H1 (cell line): ENCODE data around the gene FAM171A1. TPM values are rescaled to one million over a fixed set of nuclear protein-coding genes. Genes with fewer than 3 reads are reported as not detected.

Source experiments
- CTCF ChIA-PET: fragments of 300-600 bp; sonication (Branson Sonifier 250); formaldehyde crosslinking; loops from one replicate; lab custom pipeline; 2021; ENCODE audit not compliant: partially characterized antibody; lab: Charles Lee
- POLR2A ChIA-PET: fragments of 300-600 bp; sonication (Branson Sonifier 250); formaldehyde crosslinking; loops from one replicate; lab custom pipeline; 2021; ENCODE audit warnings: inconsistent platforms; ENCODE audit not compliant: partially characterized antibody; lab: Charles Lee
- DNase-seq, 2 experiments: peaks; one replicate each; pipeline versions ENCODE4 v3.0.0 to v3.0.0-alpha.2; 2010 to 2022; ENCODE audit warnings: low spot score in 2 of 2, low read depth in 1 of 2, mixed read lengths in 1 of 2
- FAIRE-seq: peaks from 2 replicates; lab custom pipeline; 2011; peaks lifted over from hg19 to GRCh38; lab: Jason Lieb, UNC
- H2AFZ ChIP-seq: 2 replicates; pipeline ENCODE4 v1.8.1; 2012; ENCODE audit warnings: low read length, inconsistent platforms
- H2AK5ac ChIP-seq: 2 replicates; pipeline ENCODE4 v1.6.1; 2013; ENCODE audit warnings: low read depth, low read length
- H2BK120ac ChIP-seq: replicated peaks from 2 replicates; pipeline ENCODE3; 2013; ENCODE audit warnings: low read depth, low read length, inconsistent platforms
- H2BK12ac ChIP-seq: 2 replicates; pipeline ENCODE4 v1.6.1; 2013; ENCODE audit warnings: low read depth, low read length
- H2BK15ac ChIP-seq: 2 replicates; pipeline ENCODE4 v1.6.1; 2013; ENCODE audit warnings: low read length
- H2BK20ac ChIP-seq: 2 replicates; pipeline ENCODE4 v1.6.1; 2013; ENCODE audit warnings: low read length
- H2BK5ac ChIP-seq: 2 replicates; pipeline ENCODE4 v1.6.1; 2013; ENCODE audit warnings: low read depth, low read length
- H3K14ac ChIP-seq: 2 replicates; pipeline ENCODE4 v1.6.1; 2013; ENCODE audit warnings: inconsistent platforms; ENCODE audit not compliant: insufficient read length
- H3K18ac ChIP-seq: 2 replicates; pipeline ENCODE4 v1.6.1; 2013; ENCODE audit warnings: low read length; ENCODE audit errors: extremely low read depth
- H3K23ac ChIP-seq: 2 replicates; pipeline ENCODE4 v1.6.1; 2013; ENCODE audit warnings: inconsistent platforms; ENCODE audit not compliant: insufficient read length
- H3K23me2 ChIP-seq: 2 replicates; pipeline ENCODE4 v1.6.1; 2013; ENCODE audit warnings: low read depth, low read length
- H3K27ac ChIP-seq: 2 replicates; pipeline ENCODE4 v1.6.1; 2011; ENCODE audit warnings: low read depth, low read length, inconsistent platforms
- H3K27me3 ChIP-seq, 4 experiments: replicated peaks in 1 of 4; 1 replicate in 1 of 4; 2 replicates in 3 of 4; pipeline versions ENCODE4 v1.6.1 to v1.8.1; 2011 to 2013; ENCODE audit warnings: low read length in 3 of 4, mild to moderate bottlenecking in 3 of 4, inconsistent platforms in 2 of 4, mixed read lengths in 2 of 4, moderate library complexity in 1 of 4; ENCODE audit not compliant: control insufficient read depth in 3 of 4, insufficient read depth in 3 of 4; ENCODE audit errors: extremely low read depth in 1 of 4
- H3K36me3 ChIP-seq, 4 experiments: 2 replicates each; pipeline versions ENCODE4 v1.6.1 to v1.8.1; 2011 to 2013; ENCODE audit warnings: mild to moderate bottlenecking in 4 of 4, low read length in 3 of 4, moderate library complexity in 2 of 4, control low read depth in 1 of 4, inconsistent platforms in 1 of 4; ENCODE audit not compliant: insufficient read depth in 4 of 4, control insufficient read depth in 2 of 4
- H3K4ac ChIP-seq: replicated peaks from 2 replicates; pipeline ENCODE3; 2013; ENCODE audit warnings: low read length, low read depth, mixed read lengths, inconsistent platforms; ENCODE audit not compliant: insufficient read length
- H3K4me1 ChIP-seq, 4 experiments: replicated peaks in 1 of 4; 1 replicate in 1 of 4; 2 replicates in 3 of 4; pipeline versions ENCODE4 v1.6.1 to v1.8.1; 2011 to 2013; ENCODE audit warnings: low read length in 3 of 4, inconsistent platforms in 2 of 4, mixed read lengths in 1 of 4; ENCODE audit not compliant: insufficient read depth in 4 of 4, control insufficient read depth in 3 of 4
- H3K4me2 ChIP-seq, 2 experiments: 2 replicates each; pipeline versions ENCODE4 v1.6.1 to v1.8.1; 2011 to 2013; ENCODE audit warnings: low read depth in 2 of 2, low read length in 2 of 2, control low read depth in 1 of 2, inconsistent platforms in 1 of 2, mild to moderate bottlenecking in 1 of 2; ENCODE audit not compliant: insufficient read depth in 1 of 2
- H3K4me3 ChIP-seq, 4 experiments: fragments of 200-600, 300-600 bp in 1 of 4; sonication (generic), shearing (Covaris generic), sonication (Bioruptor Twin) in 1 of 4; 2 replicates each; pipeline versions ENCODE4 v1.5.1 to v1.8.1; 2011 to 2016; ENCODE audit warnings: low read length in 4 of 4, low read depth in 3 of 4, control low read depth in 2 of 4, inconsistent platforms in 2 of 4, mild to moderate bottlenecking in 2 of 4, mixed read lengths in 1 of 4, moderate library complexity in 1 of 4; ENCODE audit not compliant: insufficient read depth in 2 of 4; ENCODE audit errors: extremely low read depth in 1 of 4
- H3K56ac ChIP-seq: replicated peaks from 2 replicates; pipeline ENCODE3; 2013; ENCODE audit warnings: low read depth, mild to moderate bottlenecking, mixed read lengths, low read length, inconsistent platforms; ENCODE audit not compliant: insufficient read length
- H3K79me1 ChIP-seq: 2 replicates; pipeline ENCODE4 v1.6.1; 2013; ENCODE audit warnings: low read depth, low read length, control low read depth
- H3K79me2 ChIP-seq, 2 experiments: 2 replicates each; pipeline versions ENCODE4 v1.6.1 to v1.8.1; 2012 to 2013; ENCODE audit warnings: low read length in 2 of 2, mild to moderate bottlenecking in 2 of 2, inconsistent platforms in 1 of 2; ENCODE audit not compliant: insufficient read depth in 2 of 2, control insufficient read depth in 1 of 2
- H3K9ac ChIP-seq, 4 experiments: replicated peaks in 1 of 4; 1 replicate in 1 of 4; 2 replicates in 3 of 4; pipeline versions ENCODE4 v1.6.1 to v1.8.1; 2011 to 2013; ENCODE audit warnings: low read depth in 3 of 4, low read length in 3 of 4, control low read depth in 2 of 4, mild to moderate bottlenecking in 2 of 4, moderate library complexity in 2 of 4, inconsistent platforms in 1 of 4; ENCODE audit errors: extremely low read depth in 1 of 4
- H3K9me3 ChIP-seq, 2 experiments: 2 replicates each; pipeline versions ENCODE4 v1.6.1 to v1.8.1; 2012 to 2013; ENCODE audit warnings: mild to moderate bottlenecking in 2 of 2, moderate library complexity in 2 of 2, control low read depth in 1 of 2, inconsistent platforms in 1 of 2, low read depth in 1 of 2, low read length in 1 of 2, mixed read lengths in 1 of 2; ENCODE audit not compliant: insufficient read depth in 2 of 2
- H4K20me1 ChIP-seq, 2 experiments: replicated peaks in 1 of 2; 2 replicates each; pipeline versions ENCODE3 to v1.8.1; 2011 to 2013; ENCODE audit warnings: inconsistent platforms in 2 of 2, low read length in 2 of 2, mild to moderate bottlenecking in 1 of 2; ENCODE audit not compliant: insufficient read depth in 2 of 2, control insufficient read depth in 1 of 2
- H4K5ac ChIP-seq: 2 replicates; pipeline ENCODE4 v1.6.1; 2013; ENCODE audit warnings: low read length, low read depth, mixed read lengths, inconsistent platforms; ENCODE audit not compliant: insufficient read length
- H4K8ac ChIP-seq: 2 replicates; pipeline ENCODE4 v1.8.0; 2013; ENCODE audit warnings: mild to moderate bottlenecking, moderate library complexity, low read length, inconsistent platforms; ENCODE audit not compliant: insufficient read depth; ENCODE audit errors: extremely low read depth
- H4K91ac ChIP-seq: replicated peaks from 2 replicates; pipeline ENCODE3; 2013; ENCODE audit warnings: low read length, mixed read lengths, inconsistent platforms; ENCODE audit not compliant: insufficient read length
- FOSL1 ChIP-seq: IDR thresholded peaks from 2 replicates; pipeline ENCODE4 v1.6.1; 2011; ENCODE audit warnings: mild to moderate bottlenecking, low read depth, low read length, moderate library complexity; ENCODE audit not compliant: insufficient read depth
- JUND ChIP-seq: IDR thresholded peaks from 2 replicates; pipeline ENCODE4 v1.6.1; 2011; ENCODE audit warnings: mild to moderate bottlenecking, improper control_type of control experiment, low read length
- MAFK ChIP-seq: IDR thresholded peaks from 2 replicates; pipeline ENCODE4 v1.6.1; 2012; ENCODE audit warnings: low read depth, mild to moderate bottlenecking, improper control_type of control experiment, low read length
- POLR2A ChIP-seq, 2 experiments: IDR thresholded peaks; 1 replicate in 1 of 2; 2 replicates in 1 of 2; pipeline ENCODE4 v1.6.1; 2011; ENCODE audit warnings: low read depth in 2 of 2, low read length in 2 of 2, mild to moderate bottlenecking in 2 of 2; ENCODE audit errors: control extremely low read depth in 1 of 2
- RXRA ChIP-seq: IDR thresholded peaks from 2 replicates; pipeline ENCODE4 v1.6.1; 2011; ENCODE audit warnings: low read depth, mild to moderate bottlenecking, low read length, moderate library complexity; ENCODE audit not compliant: insufficient read depth
- SRF ChIP-seq: IDR thresholded peaks from 2 replicates; pipeline ENCODE4 v1.6.1; 2011; ENCODE audit warnings: mild to moderate bottlenecking, low read depth, low read length, moderate library complexity
- TAF1 ChIP-seq: IDR thresholded peaks from 2 replicates; pipeline ENCODE4 v1.6.1; 2011; ENCODE audit warnings: mild to moderate bottlenecking, low read depth, low read length
- TAF7 ChIP-seq: optimal IDR thresholded peaks from 2 replicates; pipeline ENCODE3; 2011; ENCODE audit warnings: low read depth, mild to moderate bottlenecking, inconsistent platforms, low read length, moderate library complexity, borderline replicate concordance
- TCF12 ChIP-seq: IDR thresholded peaks from 2 replicates; pipeline ENCODE4 v1.6.1; 2011; ENCODE audit warnings: low read depth, mild to moderate bottlenecking, low read length
- WGBS, 2 experiments: shearing (Covaris generic) in 1 of 2; methylation state at CpG; one replicate each; pipeline versions ENCODE4 v1.1.6 to v1.1.7; 2013 to 2015; ENCODE audit warnings: low lambda C conversion rate in 2 of 2, mixed read lengths in 2 of 2, inconsistent platforms in 1 of 2, low coverage in 1 of 2, missing lambda C conversion rate in 1 of 2; ENCODE audit not compliant: insufficient replicate concordance in 2 of 2, insufficient coverage in 1 of 2, insufficient read length in 1 of 2; ENCODE audit errors: extremely low coverage in 1 of 2, missing lambda C conversion rate in 1 of 2; 5-methylcytosine and 5-hydroxymethylcytosine counted together
- polyA plus RNA-seq, 7 experiments: library from polyadenylated mRNA; depleted of rRNA in 3 of 7; stranded (reverse) in 5 of 7; unstranded in 2 of 7; fragments of >200 nt in 5 of 7; fragments of 200-250 nt in 2 of 7; gene quantifications; 1 replicate in 5 of 7; 2 replicates in 1 of 7; 4 replicates in 1 of 7; pipeline versions ENCODE4 v1.2.1 to v1.2.3, GENCODE V29; 2011 to 2013; ENCODE audit warnings: missing spikeins in 2 of 7, mixed read lengths in 2 of 7
- total RNA-seq: library from RNA; stranded (reverse); fragmentation: NEBNext Ultra II Directional; extraction: Animal tissue kit (Norgen Biotek cat#: 25700); gene quantifications from 2 replicates; pipeline ENCODE4 v1.2.1, GENCODE V29; 2021

Gene FAM171A1
- total and polyA plus RNA-seq, 2 of the 8 experiments (the other 6 are each of a cell fraction or from before 2014, with no cell fraction given): 26.6 to 42.1 TPM

DNA sequence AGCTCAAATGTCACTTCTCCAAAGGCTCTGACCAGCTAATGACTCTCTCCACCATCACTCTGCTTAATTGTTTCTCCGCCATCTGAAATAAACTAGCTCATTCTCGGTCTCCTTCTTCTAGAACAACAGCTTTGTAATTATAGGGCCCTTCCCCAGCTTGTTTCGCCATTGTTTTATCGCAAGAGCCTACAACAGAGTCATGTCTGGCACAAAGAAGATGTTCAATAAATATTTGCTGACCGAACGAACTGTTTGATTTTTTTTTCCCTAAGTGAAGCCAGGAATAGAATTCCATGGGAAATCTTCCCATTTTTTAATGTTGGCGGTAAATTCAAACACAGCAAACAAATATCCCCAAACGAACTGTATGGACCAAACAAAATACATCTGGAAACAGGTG lies 138.8 kb downstream of the FAM171A1 start:
- H3K23me2 ChIP-seq: peaks cover 6% of the 10 kb centered on the region; the same call in 1 of the 2 replicates
- H2BK120ac ChIP-seq: no peak overlapping the region
- no peaks in the 10 kb centered on the region for H3K36me3 ChIP-seq
- H4K20me1 ChIP-seq: peaks cover 0 to 2% of the 10 kb centered on the region in 2 experiments
- H3K79me2 ChIP-seq: no peaks in the 10 kb centered on the region
- no peak overlapping the region for H2BK20ac ChIP-seq
- no peaks in the 10 kb centered on the region for H3K79me1 ChIP-seq
- no peak overlapping the region for H3K9ac ChIP-seq
- no peak overlapping the region for H2BK5ac ChIP-seq
- H3K4ac ChIP-seq: no peak overlapping the region
- H3K56ac ChIP-seq: no peak overlapping the region
- ChIA-PET POLR2A (no interaction called here), CTCF (interaction anchor here (1.0 to 2.3 kb wide), 5 partner anchors 9 to 146 kb away, joined by 3 to 6 read pairs (median 4); no protein-coding TSS in a partner anchor)
- no peak overlapping the region for H2AK5ac ChIP-seq
- no peaks in the 10 kb centered on the region for H3K27me3 ChIP-seq
- DNase-seq: no peak
- H3K4me1 ChIP-seq: no peaks in the 10 kb centered on the region
- H3K23ac ChIP-seq: no peak overlapping the region
- H2BK15ac ChIP-seq: no peak overlapping the region
- H3K18ac ChIP-seq: no peak overlapping the region
- H2AFZ ChIP-seq: no peak overlapping the region
- H4K8ac ChIP-seq: no peak overlapping the region
- no peak overlapping the region for H3K14ac ChIP-seq
- WGBS, 2 experiments: 83% methylated on average over 8 of the region's 8 CpGs; no CpG with 5 or more reads in 1 of the 2 experiments
- no peak overlapping the region for H4K5ac ChIP-seq
- FAIRE-seq: no peak
- no peak overlapping the region for H3K4me3 ChIP-seq
- no peaks in the 10 kb centered on the region for H3K9me3 ChIP-seq
- no peak overlapping the region for H3K27ac ChIP-seq
- H4K91ac ChIP-seq: no peak overlapping the region
- H2BK12ac ChIP-seq: no peak overlapping the region
- H3K4me2 ChIP-seq: no peak overlapping the region
- TF ChIP-seq POLR2A (IDR thresholded peaks at IDR 0.05; ENCODE audit: control extremely low read depth in 1 of 2, low read depth in 2 of 2, low read length in 2 of 2) (no peak), SRF (no peak), JUND (no peak), MAFK (no peak), TAF1 (no peak), FOSL1 (no peak), RXRA (no peak), TCF12 (no peak), TAF7 (no peak)
